HG03196 (cell line): ENCODE data around the gene PRR7.
"Not testable (repeated sequence)": the region's sequence is repeated elsewhere in the genome, so short reads cannot be mapped to it uniquely, and the experiment has no call there.

Experiments used
- ATAC-seq: cut with Tn5 transposase; IDR thresholded peaks from one replicate; pipeline ENCODE4 v1.9.1; 2021; ENCODE audit not compliant: unreplicated experiment

Gene PRR7, protein sequence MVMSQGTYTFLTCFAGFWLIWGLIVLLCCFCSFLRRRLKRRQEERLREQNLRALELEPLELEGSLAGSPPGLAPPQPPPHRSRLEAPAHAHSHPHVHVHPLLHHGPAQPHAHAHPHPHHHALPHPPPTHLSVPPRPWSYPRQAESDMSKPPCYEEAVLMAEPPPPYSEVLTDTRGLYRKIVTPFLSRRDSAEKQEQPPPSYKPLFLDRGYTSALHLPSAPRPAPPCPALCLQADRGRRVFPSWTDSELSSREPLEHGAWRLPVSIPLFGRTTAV

DNA sequence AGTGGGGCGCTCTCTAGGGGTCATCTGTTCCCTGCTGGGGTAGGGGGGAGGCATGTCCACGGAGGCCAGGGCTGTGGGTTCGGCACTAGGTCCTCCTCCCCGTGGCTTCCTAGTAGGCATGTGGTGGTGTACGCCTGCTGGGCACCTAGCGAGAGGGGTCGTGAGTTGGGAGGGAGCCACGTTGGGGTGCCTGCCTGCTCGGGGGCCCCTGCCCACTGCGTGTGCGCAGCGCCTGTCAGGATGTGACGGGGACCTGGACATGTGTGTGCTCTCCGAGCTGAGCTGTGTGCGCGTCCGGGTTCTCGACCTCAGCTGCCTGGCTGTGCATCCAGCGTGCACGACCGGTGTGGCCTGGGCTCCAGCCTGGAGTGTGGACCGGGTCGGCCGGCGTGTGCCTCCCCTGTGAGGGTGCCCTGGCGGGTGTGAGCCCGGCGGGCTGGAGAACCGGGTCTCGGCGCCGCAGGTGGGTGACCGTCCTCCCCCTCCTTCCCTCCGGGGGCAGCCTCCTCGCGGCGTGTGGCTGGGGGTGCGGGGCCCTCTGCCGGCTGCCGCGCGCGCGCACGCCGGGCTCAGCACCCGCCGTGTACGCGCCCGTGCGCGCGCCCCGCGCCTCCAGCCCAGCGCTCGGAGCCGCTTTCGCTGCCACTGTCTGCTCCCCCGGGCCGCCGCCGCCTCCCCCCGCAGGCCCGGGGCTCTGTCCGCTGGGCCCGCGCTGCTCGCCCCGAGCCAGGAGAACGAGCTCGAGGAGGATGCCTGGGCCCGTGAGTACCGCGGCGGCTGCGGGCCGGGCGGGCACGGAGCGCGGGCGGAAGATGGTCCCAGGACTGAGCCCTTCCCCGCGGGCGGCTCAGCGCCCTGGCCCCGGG lies at the start of gene PRR7:
PRR7 (plus strand) TSS at position 615 of the 866 bp plus-strand sequence. CDS start 8,254 bp downstream, outside the sequence.
- peak; percentile 44 for ATAC-seq

DNA sequence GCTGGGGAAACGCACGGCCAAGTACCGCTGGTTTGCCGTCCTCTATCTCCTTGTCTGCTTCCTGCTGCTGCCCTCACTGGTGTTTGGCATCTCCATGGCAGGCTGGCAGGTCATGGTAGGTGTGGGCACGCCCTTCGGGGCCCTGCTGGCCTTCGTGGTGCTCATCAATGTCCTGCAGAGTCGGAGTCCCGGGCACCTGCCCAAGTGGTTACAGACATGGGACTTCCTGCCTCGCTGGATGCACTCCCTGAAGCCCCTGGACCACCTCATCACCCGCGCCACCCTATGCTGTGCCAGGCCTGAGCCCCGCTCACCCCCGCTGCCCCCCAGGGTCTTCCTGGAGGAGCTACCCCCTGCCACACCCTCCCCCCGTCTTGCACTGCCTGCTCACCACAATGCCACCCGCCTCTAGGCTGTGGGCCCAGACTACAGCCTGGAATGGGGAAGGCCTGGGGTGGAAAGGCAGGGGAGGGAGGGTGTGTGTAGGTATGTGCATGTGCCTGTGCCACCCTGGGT lies 48.7 kb upstream of the PRR7 start:
- no peak for ATAC-seq

DNA sequence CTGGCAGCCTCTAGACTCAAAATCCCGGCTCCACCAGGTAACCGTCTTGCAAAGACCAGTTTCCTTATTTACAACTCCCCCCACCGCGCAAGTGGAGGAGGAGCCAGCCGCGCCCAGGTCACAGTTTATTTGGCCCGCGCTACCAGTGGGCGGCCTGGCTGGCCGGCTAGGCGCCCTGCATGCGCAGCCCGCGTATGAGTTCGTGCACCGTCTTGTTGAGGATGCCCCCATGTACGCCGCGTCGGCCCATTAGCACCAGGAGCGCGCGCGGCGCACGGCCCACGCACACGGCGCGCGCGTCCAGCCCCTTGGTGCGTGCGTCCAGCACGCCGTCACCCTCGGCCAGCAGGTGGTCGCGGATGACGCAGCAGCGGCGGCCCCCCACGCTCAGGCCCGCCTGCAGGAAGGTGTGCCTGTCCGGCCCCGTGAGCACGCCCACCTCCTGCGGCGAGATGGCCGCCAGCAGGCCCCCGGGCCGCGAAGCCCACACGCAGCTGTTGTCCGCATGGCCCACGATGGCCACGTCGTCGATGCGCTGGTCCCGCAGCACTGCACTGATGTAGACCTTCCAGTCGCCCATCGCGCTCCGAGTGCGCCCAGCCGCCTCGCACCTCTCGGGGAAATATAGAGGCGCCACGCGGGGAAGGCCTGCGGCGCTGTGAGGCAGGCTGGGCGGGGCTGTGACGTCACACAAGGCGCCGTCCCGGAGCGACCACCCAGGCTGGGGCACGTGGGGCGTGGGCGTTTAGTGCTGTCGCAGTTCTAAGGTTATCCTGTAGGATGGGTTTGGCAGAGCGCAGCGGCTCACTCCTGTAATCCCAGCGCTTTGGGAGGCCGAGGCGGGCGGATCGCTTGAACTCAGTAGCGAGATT lies 46.4 kb upstream of the PRR7 start, which contains the start of gene PFN3:
PFN3 (minus strand) TSS at position 665 of the 872 bp plus-strand sequence; CDS start at position 580, 85 bp downstream.
- ATAC-seq: no peak

DNA sequence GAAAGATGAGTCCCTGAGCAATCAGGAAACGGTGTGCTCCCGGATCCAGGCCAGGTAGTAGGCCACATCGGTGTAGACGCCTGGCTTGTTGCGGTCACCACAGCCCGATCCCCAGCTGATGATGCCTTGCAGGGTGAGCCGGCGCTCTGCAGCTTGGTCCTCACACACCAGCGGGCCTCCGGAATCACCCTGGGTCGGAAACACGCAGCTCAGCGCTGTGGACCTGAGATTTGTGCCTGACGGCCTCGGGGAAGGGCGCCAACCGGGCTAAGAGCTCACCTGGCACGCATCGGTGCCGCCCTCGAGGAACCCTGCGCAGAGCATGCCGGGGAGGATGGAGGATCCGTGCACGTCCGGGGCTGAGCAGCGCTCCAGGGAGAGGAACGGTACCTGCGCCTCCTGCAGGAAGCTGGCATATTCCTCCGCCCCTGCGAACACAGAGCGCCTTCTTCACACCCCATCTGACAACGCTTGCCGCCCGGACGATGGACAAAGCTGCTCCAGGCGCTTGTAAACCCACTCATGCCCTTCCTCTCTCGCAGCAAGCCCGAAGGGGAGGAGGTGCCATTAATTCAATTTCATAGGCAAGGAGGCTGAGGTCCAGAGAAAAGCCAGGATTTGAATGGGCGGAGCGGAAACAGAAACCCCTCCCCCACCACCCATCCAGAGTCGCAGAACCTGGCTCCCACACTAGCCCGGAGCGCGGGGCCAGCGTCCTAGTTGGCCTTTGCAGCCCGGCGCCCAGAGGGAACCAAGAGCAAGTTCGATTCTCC lies 44.2 kb upstream of the PRR7 start:
- no peak for ATAC-seq

DNA sequence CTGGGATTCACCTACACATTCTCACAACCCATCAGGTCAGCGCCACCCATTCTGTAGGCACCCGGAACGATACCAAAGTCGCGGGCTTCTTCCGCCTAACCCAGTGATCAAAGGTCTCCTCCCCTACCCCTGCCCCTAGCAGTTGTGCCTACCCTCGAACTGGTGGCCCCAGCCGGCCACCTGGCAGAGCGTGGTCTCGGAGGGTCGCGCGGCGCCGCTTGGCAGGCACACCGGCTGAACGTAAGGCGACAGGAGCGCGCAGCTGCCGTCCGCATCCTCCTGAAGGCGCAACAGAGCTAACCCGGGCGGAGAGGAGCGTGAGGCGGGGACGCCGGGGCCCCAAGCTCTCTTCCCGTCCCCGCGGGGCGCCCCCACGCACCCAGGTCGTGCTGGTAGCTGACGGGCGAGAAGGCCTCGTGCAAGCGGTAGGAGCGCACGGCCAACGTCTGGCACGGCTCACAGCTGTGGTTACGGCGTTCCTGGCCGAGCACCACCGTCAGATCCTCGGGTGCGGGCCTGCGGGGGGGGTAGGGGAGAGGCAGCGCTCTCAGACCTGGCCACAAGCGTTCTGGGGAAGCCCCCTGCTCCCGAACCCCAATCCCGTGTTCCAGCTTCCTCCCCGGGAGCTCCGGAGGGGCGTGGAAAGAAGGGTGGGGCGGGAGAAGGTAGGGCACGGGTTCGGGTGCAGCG lies 43.4 kb upstream of the PRR7 start:
- peak; percentile 30 for ATAC-seq

DNA sequence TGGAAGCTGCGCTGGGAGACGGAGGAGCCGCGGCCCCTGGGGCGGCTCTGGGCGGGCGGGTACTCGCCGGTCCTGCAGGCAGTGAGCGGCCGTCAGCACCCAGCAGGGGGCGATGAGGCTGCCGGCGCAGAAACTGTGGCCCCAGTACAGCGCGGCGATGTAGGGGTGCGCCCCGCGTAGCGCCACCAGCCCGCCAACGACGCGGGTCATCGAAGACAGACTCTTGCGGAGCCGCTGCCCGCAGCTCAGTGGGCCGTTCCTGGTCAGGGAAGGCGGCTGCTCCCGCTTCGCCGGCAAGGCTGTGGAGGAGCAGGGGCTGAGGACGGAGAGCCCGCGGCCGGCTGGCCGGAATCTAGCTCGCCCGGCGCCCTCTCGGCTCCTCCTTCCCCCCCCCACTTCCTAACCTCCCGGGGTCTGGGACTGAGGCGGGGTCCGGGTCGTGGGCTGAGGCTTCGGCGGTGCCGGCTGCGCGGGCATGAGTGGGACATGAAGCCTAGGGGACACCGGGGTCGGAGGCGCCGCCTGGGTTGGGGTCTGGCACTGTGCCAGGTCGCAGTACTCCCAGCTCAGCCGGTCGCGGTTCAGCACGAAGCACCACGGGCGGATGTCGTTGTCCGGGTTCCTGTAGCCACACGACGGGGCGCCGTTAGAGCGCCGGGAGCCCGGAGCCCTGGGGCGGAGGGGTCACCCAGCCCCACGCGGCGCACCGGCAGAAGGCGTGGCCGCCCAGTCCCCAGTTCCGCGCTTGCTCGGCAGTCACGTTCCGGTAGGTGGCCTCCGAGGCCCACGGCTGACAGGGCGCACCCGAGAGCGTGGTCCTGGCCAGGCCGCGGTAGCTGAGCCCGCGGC lies 42.6 kb upstream of the PRR7 start:
- ATAC-seq: peak; percentile 72

DNA sequence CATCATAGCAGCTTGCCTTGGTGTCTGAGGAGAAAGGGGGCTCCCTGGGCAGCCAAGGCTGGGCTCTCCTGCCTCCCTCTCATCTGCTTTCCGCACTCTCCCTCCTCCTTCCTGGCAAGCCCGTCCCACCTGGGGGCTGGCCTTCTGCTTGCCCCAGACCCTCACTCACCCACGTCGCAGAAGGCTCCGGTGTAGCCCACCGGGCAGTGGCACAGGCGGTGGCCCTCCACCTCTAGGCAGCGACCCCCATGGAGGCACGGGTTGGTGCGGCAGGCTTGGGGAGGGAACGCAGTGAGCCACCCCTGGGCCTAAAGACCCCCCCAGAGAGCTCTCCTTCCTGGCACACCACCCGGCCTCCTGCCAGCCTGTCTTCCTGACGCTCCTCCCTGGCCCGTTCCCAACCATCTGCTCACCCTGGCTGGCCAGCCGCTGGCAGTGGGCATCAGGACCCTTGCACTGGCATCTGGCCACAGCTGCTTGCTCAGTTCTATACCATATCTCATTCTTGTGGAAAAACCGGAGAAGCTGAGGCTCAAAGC lies 41.9 kb upstream of the PRR7 start:
- ATAC-seq: no peak

DNA sequence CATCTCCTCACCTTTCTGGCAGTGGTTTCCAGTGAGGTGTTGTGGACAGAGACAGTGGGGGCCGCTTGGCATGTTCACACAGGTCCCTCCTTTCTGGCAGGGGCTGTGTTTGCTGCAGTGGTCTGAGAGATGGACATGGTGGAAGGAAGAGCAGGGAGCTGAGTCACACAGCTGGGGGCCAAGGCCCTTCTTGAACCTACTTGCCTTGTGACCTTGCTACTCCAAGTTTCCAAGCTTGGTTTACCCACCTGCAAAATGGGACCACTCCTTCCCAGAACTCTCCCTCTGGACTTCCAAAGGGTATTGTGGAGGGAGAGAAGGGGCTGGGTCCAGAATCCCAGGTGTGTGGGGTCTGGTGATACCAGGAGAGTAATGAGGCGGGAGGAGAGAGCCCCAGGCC lies 41.3 kb upstream of the PRR7 start:
- ATAC-seq: no peak

DNA sequence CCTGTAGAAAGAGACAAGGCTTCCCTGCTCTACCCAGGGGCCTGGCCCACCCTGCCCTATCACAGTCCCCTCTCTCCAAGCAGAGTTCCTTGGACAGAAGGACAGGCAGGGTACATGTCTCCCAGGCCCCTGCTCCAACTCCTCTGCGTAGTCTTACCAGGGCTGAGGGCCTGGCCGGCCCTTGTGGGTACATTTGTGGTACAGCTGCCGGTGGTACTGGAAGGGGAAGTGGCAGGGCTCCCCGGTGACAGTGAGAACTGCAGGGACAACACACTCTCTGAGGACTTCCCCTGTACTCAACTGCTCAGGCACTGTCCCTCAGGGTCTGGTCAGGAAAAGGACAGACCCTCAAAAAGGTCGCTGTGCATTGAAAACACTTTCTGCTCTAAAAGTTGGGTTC lies 40.8 kb upstream of the PRR7 start:
- no peak for ATAC-seq

DNA sequence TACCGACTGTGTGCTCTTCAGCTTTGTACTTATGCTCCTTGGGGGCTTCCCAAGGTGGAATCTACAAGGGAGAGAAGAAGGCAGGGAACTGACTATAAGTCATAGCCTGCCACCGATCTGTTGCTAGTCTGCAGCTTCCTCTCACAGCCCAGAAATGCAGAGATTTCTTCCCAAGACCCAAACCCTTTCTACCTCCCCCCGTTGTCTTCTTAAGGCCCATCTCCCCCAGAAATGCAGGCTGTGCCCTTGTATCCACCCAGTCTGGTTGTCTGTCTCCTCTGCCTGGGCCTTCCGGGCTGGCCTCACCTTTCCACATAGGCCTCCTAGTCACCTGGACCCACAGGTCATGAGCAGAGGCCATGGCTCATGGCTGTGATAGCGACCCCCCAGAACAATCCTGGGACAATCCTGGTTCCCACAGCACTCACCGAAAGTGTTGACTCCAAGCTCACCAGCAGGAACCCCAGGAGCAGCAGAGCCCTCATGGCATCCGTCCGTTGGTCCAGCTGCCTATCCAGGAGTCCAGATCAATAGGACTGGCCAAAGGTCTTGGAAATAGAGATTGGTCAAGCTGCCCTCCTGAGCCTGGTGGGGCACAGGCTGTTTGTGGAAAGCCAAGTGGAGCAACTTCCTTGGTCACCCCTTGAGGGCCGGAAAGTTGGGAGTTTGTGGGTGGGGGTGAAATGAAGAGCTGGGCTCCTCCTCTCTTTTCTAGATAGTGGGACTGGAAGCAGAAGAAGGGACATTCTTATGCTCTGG lies 37.4 kb upstream of the PRR7 start, which contains the start of gene F12:
F12 (minus strand) TSS at position 522 of the 759 bp plus-strand sequence; CDS start at position 485, 37 bp downstream.
- no peak for ATAC-seq

DNA sequence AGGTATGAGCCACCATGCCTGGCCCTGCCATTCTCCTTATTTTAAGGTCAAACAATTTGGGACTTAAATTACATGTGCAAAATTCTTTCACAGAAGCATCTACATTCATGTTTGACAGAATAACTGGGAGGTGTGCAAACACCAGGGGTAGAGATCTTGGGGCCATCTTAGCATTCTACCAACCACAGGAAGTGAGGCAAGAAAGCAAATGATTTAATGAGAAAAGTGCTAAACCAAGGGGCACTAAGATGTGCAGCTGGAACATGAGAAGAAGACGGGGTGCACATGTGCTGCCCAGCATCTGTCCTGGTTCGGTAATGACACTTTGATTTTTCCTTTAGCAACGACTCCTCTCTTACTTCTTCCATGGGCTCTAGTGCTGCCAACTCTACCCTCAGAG lies 36.0 kb upstream of the PRR7 start:
- no peak for ATAC-seq

DNA sequence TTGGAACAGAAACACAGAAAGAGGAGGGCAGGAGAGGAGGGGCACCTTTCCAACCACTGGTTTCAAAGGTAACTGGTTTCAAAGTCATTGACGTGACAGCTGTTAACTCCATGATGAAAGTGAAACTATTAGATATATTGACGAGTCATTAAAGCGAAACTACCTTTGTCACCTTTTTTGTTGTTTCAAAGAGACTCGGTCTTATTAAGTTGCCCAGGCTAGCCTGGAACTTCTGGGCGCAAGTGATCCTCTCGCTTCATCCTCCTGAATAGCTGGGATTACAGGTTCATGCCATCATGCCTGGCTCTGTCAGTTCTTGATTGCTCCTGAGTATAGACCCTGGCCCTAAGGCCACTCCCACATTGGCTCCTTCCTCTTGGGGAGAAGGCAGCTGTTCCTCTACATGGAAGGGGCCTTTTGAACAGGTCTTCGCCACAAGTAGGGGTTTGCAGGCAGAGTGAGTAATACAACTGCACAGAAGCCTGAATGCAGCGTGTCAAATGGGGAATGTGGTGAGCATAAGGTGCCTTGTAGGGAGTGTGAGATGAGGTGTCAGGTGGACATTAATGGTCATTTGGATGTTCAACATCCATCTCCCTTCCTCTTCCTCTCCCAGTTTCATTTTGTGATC lies 33.9 kb upstream of the PRR7 start:
- peak; percentile 69 for ATAC-seq

DNA sequence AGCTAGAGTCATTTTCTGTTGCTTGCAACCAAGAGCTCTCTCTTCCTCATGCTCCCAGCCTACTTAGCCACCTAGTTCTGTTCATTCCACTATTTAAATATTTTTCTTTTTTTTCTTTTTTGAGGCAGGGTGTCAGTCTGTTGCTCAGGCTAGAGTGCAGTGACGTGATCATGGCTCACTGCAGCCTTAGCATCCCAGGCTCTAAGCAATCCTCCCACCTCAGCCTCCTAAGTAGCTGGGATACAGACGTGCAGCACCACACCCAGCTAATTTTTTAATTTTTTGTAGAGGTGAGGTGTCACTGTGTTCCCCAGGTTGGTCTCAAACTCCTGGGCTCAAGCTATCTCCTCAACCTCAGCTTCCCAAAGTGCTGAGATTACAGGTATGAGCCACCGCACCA lies 32.1 kb upstream of the PRR7 start:
- no peak for ATAC-seq

DNA sequence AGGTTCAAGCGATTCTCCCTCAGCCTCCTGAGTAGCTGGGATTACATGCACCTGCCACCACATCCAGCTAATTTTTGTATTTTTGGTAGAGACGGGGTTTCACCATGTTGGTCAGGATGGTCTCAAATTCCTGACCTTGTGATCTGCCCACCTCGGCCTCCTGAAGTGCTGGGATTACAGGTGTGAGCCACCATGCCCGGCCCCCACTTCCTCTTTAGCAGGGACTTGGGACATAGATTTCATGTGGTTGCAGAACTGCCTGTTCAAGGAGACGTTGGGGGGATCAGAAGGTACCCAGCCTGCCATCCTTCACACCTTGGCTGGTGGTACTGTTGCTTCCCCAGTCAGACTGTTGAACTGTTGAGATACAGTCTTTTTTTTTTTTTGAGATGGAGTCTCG lies 29.5 kb upstream of the PRR7 start:
- not testable (repeated sequence) for ATAC-seq

DNA sequence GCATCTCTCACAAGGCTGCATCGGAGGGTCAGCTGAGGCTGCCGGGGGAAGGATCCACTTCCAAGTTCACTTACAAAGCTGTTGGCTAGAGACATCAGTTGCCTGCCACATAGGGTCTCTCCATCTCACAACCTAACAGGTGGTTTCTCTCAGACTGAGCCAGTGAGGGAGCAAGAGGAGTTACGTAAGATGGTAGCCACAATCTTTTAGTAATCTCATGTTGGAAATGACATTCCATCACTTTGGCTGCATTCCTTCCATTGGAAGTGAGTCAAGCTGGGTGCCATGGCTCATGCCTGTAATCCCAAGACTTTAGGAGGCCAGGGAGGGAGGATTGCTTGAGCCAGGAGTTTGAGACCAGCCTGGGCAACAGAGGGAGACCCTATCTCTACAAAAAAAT lies 27.6 kb upstream of the PRR7 start:
- ATAC-seq: no peak

DNA sequence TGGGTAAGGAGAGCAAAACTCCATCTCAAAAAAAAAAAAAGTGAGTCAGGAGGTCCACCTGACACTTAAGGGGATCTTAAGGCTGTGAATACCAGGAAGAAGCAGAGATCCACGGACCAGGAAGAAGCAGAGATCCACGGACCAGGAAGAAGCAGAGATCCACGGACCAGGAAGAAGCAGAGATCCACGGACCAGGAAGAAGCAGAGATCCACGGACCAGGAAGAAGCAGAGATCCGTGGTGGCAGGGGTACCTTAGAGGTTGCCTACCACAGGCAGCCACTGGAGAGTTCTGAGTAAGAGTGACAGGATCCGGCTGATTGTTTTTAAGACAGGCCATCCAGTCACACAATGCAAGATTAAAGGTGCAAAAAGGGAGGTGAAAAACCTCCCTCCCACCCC lies 26.1 kb upstream of the PRR7 start:
- ATAC-seq: not testable (repeated sequence)
